Gastrocnemius medialis (tissue), 4 donors: ENCODE data around the gene CACNB4. TPM values are rescaled to one million over a fixed set of nuclear protein-coding genes. Genes with fewer than 3 reads are reported as not detected.

ENCODE experiments used
- ATAC-seq, 2 donors: fragments of 150-250 bp; one replicate each; pipeline ENCODE4 v1.9.1; 2016
- DNase-seq, 2 donors: peaks; one replicate each; pipeline ENCODE4 v3.0.0-alpha.2; 2019
- H3K27ac ChIP-seq, 4 donors: fragments of 200-600 bp; sonication (generic); 1 replicate in 1 of 4; 2 replicates in 3 of 4; pipeline ENCODE4 v1.5.1; 2016 to 2018; ENCODE audit warnings: mild to moderate bottlenecking in 2 of 4, moderate library complexity in 1 of 4
- H3K27me3 ChIP-seq, 3 donors: fragments of 200-600 bp; sonication (generic) in 2 of 3; 1 replicate in 1 of 3; 2 replicates in 2 of 3; pipeline versions ENCODE4 v1.5.1 to v1.6.0; 2016 to 2019; ENCODE audit warnings: mild to moderate bottlenecking in 1 of 3, moderate library complexity in 1 of 3
- H3K36me3 ChIP-seq, 2 donors: fragments of 200-600 bp; sonication (generic) in 1 of 2; one replicate each; pipeline ENCODE4 v1.5.1; 2017 to 2018
- H3K4me1 ChIP-seq, 2 donors: fragments of 200-600 bp; sonication (generic) in 1 of 2; one replicate each; pipeline ENCODE4 v1.5.1; 2016 to 2017; ENCODE audit warnings: mild to moderate bottlenecking in 2 of 2
- H3K4me3 ChIP-seq, 4 donors: fragments of 200-600 bp; sonication (generic) in 3 of 4; 1 replicate in 1 of 4; 2 replicates in 3 of 4; pipeline ENCODE4 v1.5.1; 2016 to 2019; ENCODE audit warnings: mild to moderate bottlenecking in 2 of 4
- H3K9me3 ChIP-seq, 3 donors: fragments of 200-600 bp; sonication (generic) in 2 of 3; 1 replicate in 1 of 3; 2 replicates in 2 of 3; pipeline ENCODE4 v1.5.1; 2016 to 2019
- CTCF ChIP-seq, 5 experiments: fragments of 450-650 bp in 3 of 5; fragments of 200-600 bp in 2 of 5; sonication (generic) in 2 of 5; IDR thresholded peaks in 4 of 5; conservative IDR thresholded peaks in 1 of 5; 1 replicate in 4 of 5; 2 replicates in 1 of 5; pipeline ENCODE4 v1.5.1; 2016 to 2019; ENCODE audit warnings: antibody characterized with exemption in 5 of 5, mild to moderate bottlenecking in 3 of 5, moderate library complexity in 3 of 5
- POLR2A ChIP-seq, 2 donors: fragments of 450-650 bp; IDR thresholded peaks; one replicate each; pipeline ENCODE4 v1.6.1; 2017; ENCODE audit warnings: antibody characterized with exemption in 2 of 2, mild to moderate bottlenecking in 2 of 2, moderate library complexity in 2 of 2
- in situ Hi-C, 4 donors: fragments of 200-750 bp; cut with MboI; loops; one replicate each; pipeline versions ENCODE4 v1.15.0 to v1.8.0; 2017; ENCODE audit warnings: low sequenced_read_pairs in 4 of 4
- intact Hi-C: fragments of 100-400 bp; cut with DNase I; formaldehyde crosslinking; loops from one replicate; pipeline ENCODE4 v1.15.1; 2023; ENCODE audit warnings: low total_unique reads
- total RNA-seq, 4 donors: library from RNA; depleted of rRNA; stranded (reverse); fragments of >200 nt; gene quantifications; one replicate each; pipeline versions ENCODE4 v1.1.0 to v1.2.3, GENCODE V29; 2016

The CACNB4 gene
- total RNA-seq, 4 donors from 2014 or later: 0.04 to 0.56 (median 0.36) TPM

GRCh38 chr2:152055366-152056108 lies 43.3 kb downstream of the CACNB4 start:
- Histone ChIP-seq H3K9me3 (no peaks in the 10 kb centered on the region), H3K4me3 (no peak overlapping the region), H3K27ac (no peak overlapping the region), H3K4me1 (no peaks in the 10 kb centered on the region), H3K27me3 (no peaks in the 10 kb centered on the region), H3K36me3 (no peaks in the 10 kb centered on the region)
- ATAC-seq: no peak
- DNase-seq: no peak
- TF ChIP-seq POLR2A (IDR thresholded peaks at IDR 0.05): no peak
- no peak for TF ChIP-seq CTCF (IDR thresholded peaks at IDR 0.05 in 4 of 5, conservative IDR thresholded peaks at IDR 0.05 in 1 of 5)
- intact Hi-C loops: no loop called here
- in situ Hi-C loops: no loop called here

GRCh38 chr2:152054593-152054992 lies 44.3 kb downstream of the CACNB4 start:
- no peaks in the 10 kb centered on the region for H3K4me1 ChIP-seq
- no peaks in the 10 kb centered on the region for H3K36me3 ChIP-seq
- H3K27ac ChIP-seq: no peak overlapping the region
- no peak for TF ChIP-seq POLR2A (IDR thresholded peaks at IDR 0.05)
- no peak for TF ChIP-seq CTCF (IDR thresholded peaks at IDR 0.05 in 4 of 5, conservative IDR thresholded peaks at IDR 0.05 in 1 of 5)
- H3K9me3 ChIP-seq: no peaks in the 10 kb centered on the region
- ATAC-seq (no peak), DNase-seq (no peak)
- no peaks in the 10 kb centered on the region for H3K27me3 ChIP-seq
- in situ Hi-C loops (no loop called here), intact Hi-C loops (no loop called here)
- H3K4me3 ChIP-seq: no peak overlapping the region

- H3K27me3 ChIP-seq: no peaks in the 10 kb centered on the region
- intact Hi-C loops (no loop called here), in situ Hi-C loops (no loop called here)
- H3K36me3 ChIP-seq: no peaks in the 10 kb centered on the region
- H3K4me1 ChIP-seq: no peaks in the 10 kb centered on the region
- DNase-seq: no peak
- TF ChIP-seq POLR2A (IDR thresholded peaks at IDR 0.05) (no peak), CTCF (IDR thresholded peaks at IDR 0.05 in 4 of 5, conservative IDR thresholded peaks at IDR 0.05 in 1 of 5) (no peak)
- ATAC-seq: no peak
- no peak overlapping the region for H3K4me3 ChIP-seq
- no peak overlapping the region for H3K27ac ChIP-seq
- H3K9me3 ChIP-seq: no peaks in the 10 kb centered on the region
Observed at GRCh38 chr2:152051436-152051835, 47.4 kb downstream of the CACNB4 start.

GRCh38 chr2:152050915-152051314 lies 47.9 kb downstream of the CACNB4 start:
- Histone ChIP-seq H3K4me1 (no peaks in the 10 kb centered on the region), H3K27ac (no peak overlapping the region), H3K4me3 (no peak overlapping the region), H3K27me3 (no peaks in the 10 kb centered on the region), H3K9me3 (no peaks in the 10 kb centered on the region), H3K36me3 (no peaks in the 10 kb centered on the region)
- no peak for ATAC-seq
- in situ Hi-C loops (no loop called here), intact Hi-C loops (no loop called here)
- TF ChIP-seq POLR2A (IDR thresholded peaks at IDR 0.05) (no peak), CTCF (IDR thresholded peaks at IDR 0.05 in 4 of 5, conservative IDR thresholded peaks at IDR 0.05 in 1 of 5) (no peak)
- DNase-seq: no peak

GRCh38 chr2:152050341-152050740 lies 48.5 kb downstream of the CACNB4 start:
- TF ChIP-seq POLR2A (IDR thresholded peaks at IDR 0.05) (no peak), CTCF (IDR thresholded peaks at IDR 0.05 in 4 of 5, conservative IDR thresholded peaks at IDR 0.05 in 1 of 5) (no peak)
- no peak overlapping the region for H3K4me3 ChIP-seq
- H3K36me3 ChIP-seq: no peaks in the 10 kb centered on the region
- no peaks in the 10 kb centered on the region for H3K4me1 ChIP-seq
- in situ Hi-C loops (no loop called here), intact Hi-C loops (no loop called here)
- no peaks in the 10 kb centered on the region for H3K27me3 ChIP-seq
- ATAC-seq: no peak
- H3K9me3 ChIP-seq: no peaks in the 10 kb centered on the region
- H3K27ac ChIP-seq: no peak overlapping the region
- no peak for DNase-seq
